Activated CD4-positive, alpha-beta T cell treated with anti-CD3 and anti-CD28 coated beads, Interleukin-2, amount 10 ng/mL, durations not matched to agents 24 days and 14 days (primary cell): Measurements from ENCODE around the gene ALAD. TPM values are rescaled to one million over a fixed set of nuclear protein-coding genes. Genes with fewer than 3 reads are reported as not detected.

Source experiments
- DNase-seq: peaks from one replicate; pipeline ENCODE4 v3.0.0; 2022
- H3K27ac Mint-ChIP-seq: one replicate; pipeline ENCODE4 v1.8.0; 2022; ENCODE audit warnings: mild to moderate bottlenecking, mixed read lengths
- H3K27me3 Mint-ChIP-seq: one replicate; pipeline ENCODE4 v1.8.0; 2022; ENCODE audit warnings: mixed read lengths
- H3K36me3 Mint-ChIP-seq: one replicate; pipeline ENCODE4 v1.8.0; 2022; ENCODE audit warnings: low read depth, mild to moderate bottlenecking, mixed read lengths
- H3K4me1 Mint-ChIP-seq: one replicate; pipeline ENCODE4 v1.8.0; 2021; ENCODE audit warnings: mixed read lengths
- H3K4me3 Mint-ChIP-seq: one replicate; pipeline ENCODE4 v1.8.0; 2022; ENCODE audit warnings: mild to moderate bottlenecking, moderate library complexity, mixed read lengths
- H3K9me3 Mint-ChIP-seq: one replicate; pipeline ENCODE4 v1.8.0; 2021; ENCODE audit warnings: mixed read lengths
- intact Hi-C: fragments of 100-400 bp; cut with micrococcal nuclease; formaldehyde crosslinking; loops from one replicate; pipeline ENCODE4 v1.15.1; 2023
- total RNA-seq: library from RNA; stranded (reverse); gene quantifications from 2 replicates; pipeline ENCODE4 v1.2.3, GENCODE V29; 2022

ALAD gene
- total RNA-seq, 1 donor from 2014 or later, result 24.9 TPM

- no peaks in the 10 kb centered on the region for H3K9me3 Mint-ChIP-seq
- H3K4me3 Mint-ChIP-seq, result no peak overlapping the region
- peak overlapping the region; percentile 42 for H3K27ac Mint-ChIP-seq
- H3K36me3 Mint-ChIP-seq, result peaks cover 25% of the 10 kb centered on the region
- H3K4me1 Mint-ChIP-seq, result peaks cover 26% of the 10 kb centered on the region
- no peaks in the 10 kb centered on the region for H3K27me3 Mint-ChIP-seq
- DNase-seq, result no peak
- intact Hi-C loops, result no loop called here
Measured at GRCh38 chr9:113356686-113357292, 44.3 kb downstream of the ALAD start.

GRCh38 chr9:113355040-113355596 lies 46.0 kb downstream of the ALAD start:
- H3K4me1 Mint-ChIP-seq, result peaks cover 30% of the 10 kb centered on the region
- no peak for DNase-seq
- H3K36me3 Mint-ChIP-seq, result peaks cover 17% of the 10 kb centered on the region
- no peaks in the 10 kb centered on the region for H3K9me3 Mint-ChIP-seq
- H3K27me3 Mint-ChIP-seq, result no peaks in the 10 kb centered on the region
- no peak overlapping the region for H3K4me3 Mint-ChIP-seq
- intact Hi-C loops, result no loop called here
- no peak overlapping the region for H3K27ac Mint-ChIP-seq

GRCh38 chr9:113352411-113352810 lies 48.7 kb downstream of the ALAD start:
- H3K27me3 Mint-ChIP-seq, result no peaks in the 10 kb centered on the region
- intact Hi-C loops, result no loop called here
- peak overlapping the region; percentile 51 for H3K27ac Mint-ChIP-seq
- H3K4me1 Mint-ChIP-seq, result peaks cover 44% of the 10 kb centered on the region
- DNase-seq, result no peak
- H3K4me3 Mint-ChIP-seq, result no peak overlapping the region
- peaks cover 11% of the 10 kb centered on the region for H3K36me3 Mint-ChIP-seq
- no peaks in the 10 kb centered on the region for H3K9me3 Mint-ChIP-seq

- no peak overlapping the region for H3K4me3 Mint-ChIP-seq
- intact Hi-C loops, result no loop called here
- H3K27me3 Mint-ChIP-seq, result no peaks in the 10 kb centered on the region
- peak overlapping the region; percentile 51 for H3K27ac Mint-ChIP-seq
- peaks cover 48% of the 10 kb centered on the region for H3K4me1 Mint-ChIP-seq
- no peaks in the 10 kb centered on the region for H3K9me3 Mint-ChIP-seq
- peaks cover 11% of the 10 kb centered on the region for H3K36me3 Mint-ChIP-seq
- DNase-seq, result no peak
Measured at GRCh38 chr9:113352006-113352405, 49.1 kb downstream of the ALAD start.

GRCh38 chr9:113350937-113351336 lies 50.1 kb downstream of the ALAD start:
- Mint-ChIP-seq H3K27me3 (no peaks in the 10 kb centered on the region), H3K4me1 (peaks cover 45% of the 10 kb centered on the region), H3K27ac (peak overlapping the region; percentile 90), H3K4me3 (peak overlapping the region; percentile 89), H3K9me3 (no peaks in the 10 kb centered on the region), H3K36me3 (peaks cover 4% of the 10 kb centered on the region)
- intact Hi-C loops, result loop anchor here (1.0 to 2.0 kb wide), 7 partner anchors 10 to 166 kb away; partner anchors contain the start of genes ALAD, C9orf43, CDC26 and POLE3
- peak; percentile 88 for DNase-seq

GRCh38 chr9:113350107-113350661 lies 50.9 kb downstream of the ALAD start:
- intact Hi-C loops, result loop anchor here (1.0 to 2.0 kb wide), 3 partner anchors 10 to 167 kb away; partner anchors contain the start of genes CDC26, PRPF4 and WDR31

GRCh38 chr9:113349445-113350094 lies 51.5 kb downstream of the ALAD start, which contains the start of gene BSPRY:
Gene BSPRY (plus strand): TSS chr9:113349541. CDS start chr9:113349580, 39 bp downstream.
- intact Hi-C loops, result loop anchor here (1.0 to 5.0 kb wide), 4 partner anchors 9 to 167 kb away; partner anchors contain the start of genes CDC26, PRPF4 and WDR31
- no peaks in the 10 kb centered on the region for H3K27me3 Mint-ChIP-seq
- H3K9me3 Mint-ChIP-seq, result no peaks in the 10 kb centered on the region
- peaks cover 4% of the 10 kb centered on the region for H3K36me3 Mint-ChIP-seq
- peak; percentile 87 for DNase-seq
- peak within 1 kb of the TSS; percentile 90 for H3K27ac Mint-ChIP-seq
- peaks cover 56% of the 10 kb centered on the region for H3K4me1 Mint-ChIP-seq
- peak within 1 kb of the TSS; percentile 89 for H3K4me3 Mint-ChIP-seq

More at GRCh38 chr9:113350107-113350661, 50.9 kb downstream of the ALAD start:
- Mint-ChIP-seq H3K4me1 (peaks cover 53% of the 10 kb centered on the region), H3K27ac (peak overlapping the region; percentile 90), H3K4me3 (peak overlapping the region; percentile 89), H3K9me3 (no peaks in the 10 kb centered on the region), H3K27me3 (no peaks in the 10 kb centered on the region), H3K36me3 (peaks cover 4% of the 10 kb centered on the region)
- peak; percentile 78 for DNase-seq

- H3K9me3 Mint-ChIP-seq, result no peaks in the 10 kb centered on the region
- peak overlapping the region; percentile 75 for H3K4me3 Mint-ChIP-seq
- intact Hi-C loops, result loop anchor here (5.0 kb wide), 1 partner anchor 37 kb away; no protein-coding TSS in a partner anchor
- H3K4me1 Mint-ChIP-seq, result peaks cover 56% of the 10 kb centered on the region
- peak overlapping the region; percentile 81 for H3K27ac Mint-ChIP-seq
- no peak for DNase-seq
- H3K27me3 Mint-ChIP-seq, result no peaks in the 10 kb centered on the region
- H3K36me3 Mint-ChIP-seq, result peaks cover 4% of the 10 kb centered on the region
Measured at GRCh38 chr9:113349066-113349444, 52.0 kb downstream of the ALAD start.

- Mint-ChIP-seq H3K36me3 (peaks cover 4% of the 10 kb centered on the region), H3K27ac (no peak overlapping the region), H3K4me3 (peak overlapping the region; percentile 48), H3K27me3 (no peaks in the 10 kb centered on the region), H3K9me3 (no peaks in the 10 kb centered on the region), H3K4me1 (peaks cover 61% of the 10 kb centered on the region)
- intact Hi-C loops, result loop anchor here (5.0 kb wide), 1 partner anchor 36 kb away; no protein-coding TSS in a partner anchor
- DNase-seq, result no peak
Measured at GRCh38 chr9:113348437-113348836, 52.6 kb downstream of the ALAD start.

- H3K4me1 Mint-ChIP-seq, result peaks cover 60% of the 10 kb centered on the region
Measured at GRCh38 chr9:113345671-113346070, 55.4 kb downstream of the ALAD start.

GRCh38 chr9:113345190-113345589 lies 55.9 kb downstream of the ALAD start:
- no peaks in the 10 kb centered on the region for H3K9me3 Mint-ChIP-seq
- peak overlapping the region; percentile 43 for H3K27ac Mint-ChIP-seq
- DNase-seq, result no peak
- H3K4me3 Mint-ChIP-seq, result no peak overlapping the region
- H3K36me3 Mint-ChIP-seq, result no peaks in the 10 kb centered on the region
- H3K27me3 Mint-ChIP-seq, result no peaks in the 10 kb centered on the region
- intact Hi-C loops, result loop anchor here (5.0 kb wide), 1 partner anchor 33 kb away; no protein-coding TSS in a partner anchor
- H3K4me1 Mint-ChIP-seq, result peaks cover 60% of the 10 kb centered on the region

More at GRCh38 chr9:113345671-113346070, 55.4 kb downstream of the ALAD start:
- intact Hi-C loops, result loop anchor here (5.0 kb wide), 1 partner anchor 33 kb away; no protein-coding TSS in a partner anchor
- Mint-ChIP-seq H3K27ac (peak overlapping the region; percentile 43), H3K27me3 (no peaks in the 10 kb centered on the region), H3K36me3 (no peaks in the 10 kb centered on the region), H3K4me3 (no peak overlapping the region), H3K9me3 (no peaks in the 10 kb centered on the region)
- DNase-seq, result no peak

GRCh38 chr9:113343732-113344231 lies 57.3 kb downstream of the ALAD start:
- Mint-ChIP-seq H3K27me3 (no peaks in the 10 kb centered on the region), H3K9me3 (no peaks in the 10 kb centered on the region), H3K4me3 (no peak overlapping the region), H3K4me1 (peaks cover 59% of the 10 kb centered on the region), H3K27ac (peak overlapping the region; percentile 74), H3K36me3 (no peaks in the 10 kb centered on the region)
- intact Hi-C loops, result loop anchor here (5.0 kb wide), 2 partner anchors 121 to 169 kb away; partner anchors contain the start of genes FKBP15 and SLC31A1
- DNase-seq, result peak; percentile 72

- peaks cover 48% of the 10 kb centered on the region for H3K4me1 Mint-ChIP-seq
- DNase-seq, result peak; percentile 74
- intact Hi-C loops, result loop anchor here (2.0 to 5.0 kb wide), 4 partner anchors 35 to 170 kb away; partner anchors contain the start of genes ALAD, FKBP15, HDHD3 and SLC31A1
- no peaks in the 10 kb centered on the region for H3K9me3 Mint-ChIP-seq
- no peaks in the 10 kb centered on the region for H3K36me3 Mint-ChIP-seq
- H3K4me3 Mint-ChIP-seq, result peak overlapping the region; percentile 54
- H3K27me3 Mint-ChIP-seq, result no peaks in the 10 kb centered on the region
- H3K27ac Mint-ChIP-seq, result peak overlapping the region; percentile 78
Measured at GRCh38 chr9:113341712-113342410, 59.2 kb downstream of the ALAD start.
